ENCODE measurements around the gene DHX29. TPM values are rescaled to one million over a fixed set of nuclear protein-coding genes. Genes with fewer than 3 reads are reported as not detected.

DHX29 gene, protein sequence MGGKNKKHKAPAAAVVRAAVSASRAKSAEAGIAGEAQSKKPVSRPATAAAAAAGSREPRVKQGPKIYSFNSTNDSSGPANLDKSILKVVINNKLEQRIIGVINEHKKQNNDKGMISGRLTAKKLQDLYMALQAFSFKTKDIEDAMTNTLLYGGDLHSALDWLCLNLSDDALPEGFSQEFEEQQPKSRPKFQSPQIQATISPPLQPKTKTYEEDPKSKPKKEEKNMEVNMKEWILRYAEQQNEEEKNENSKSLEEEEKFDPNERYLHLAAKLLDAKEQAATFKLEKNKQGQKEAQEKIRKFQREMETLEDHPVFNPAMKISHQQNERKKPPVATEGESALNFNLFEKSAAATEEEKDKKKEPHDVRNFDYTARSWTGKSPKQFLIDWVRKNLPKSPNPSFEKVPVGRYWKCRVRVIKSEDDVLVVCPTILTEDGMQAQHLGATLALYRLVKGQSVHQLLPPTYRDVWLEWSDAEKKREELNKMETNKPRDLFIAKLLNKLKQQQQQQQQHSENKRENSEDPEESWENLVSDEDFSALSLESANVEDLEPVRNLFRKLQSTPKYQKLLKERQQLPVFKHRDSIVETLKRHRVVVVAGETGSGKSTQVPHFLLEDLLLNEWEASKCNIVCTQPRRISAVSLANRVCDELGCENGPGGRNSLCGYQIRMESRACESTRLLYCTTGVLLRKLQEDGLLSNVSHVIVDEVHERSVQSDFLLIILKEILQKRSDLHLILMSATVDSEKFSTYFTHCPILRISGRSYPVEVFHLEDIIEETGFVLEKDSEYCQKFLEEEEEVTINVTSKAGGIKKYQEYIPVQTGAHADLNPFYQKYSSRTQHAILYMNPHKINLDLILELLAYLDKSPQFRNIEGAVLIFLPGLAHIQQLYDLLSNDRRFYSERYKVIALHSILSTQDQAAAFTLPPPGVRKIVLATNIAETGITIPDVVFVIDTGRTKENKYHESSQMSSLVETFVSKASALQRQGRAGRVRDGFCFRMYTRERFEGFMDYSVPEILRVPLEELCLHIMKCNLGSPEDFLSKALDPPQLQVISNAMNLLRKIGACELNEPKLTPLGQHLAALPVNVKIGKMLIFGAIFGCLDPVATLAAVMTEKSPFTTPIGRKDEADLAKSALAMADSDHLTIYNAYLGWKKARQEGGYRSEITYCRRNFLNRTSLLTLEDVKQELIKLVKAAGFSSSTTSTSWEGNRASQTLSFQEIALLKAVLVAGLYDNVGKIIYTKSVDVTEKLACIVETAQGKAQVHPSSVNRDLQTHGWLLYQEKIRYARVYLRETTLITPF (N-terminal part only)
- 21.0 and 21.6 TPM in 2 replicates for polyA plus RNA-seq (2014; cell fraction: cytosol; rRNA removed)
- 22.0 and 30.4 TPM in 2 replicates for polyA plus RNA-seq (2014; cell fraction: nucleus; rRNA removed)

DNA sequence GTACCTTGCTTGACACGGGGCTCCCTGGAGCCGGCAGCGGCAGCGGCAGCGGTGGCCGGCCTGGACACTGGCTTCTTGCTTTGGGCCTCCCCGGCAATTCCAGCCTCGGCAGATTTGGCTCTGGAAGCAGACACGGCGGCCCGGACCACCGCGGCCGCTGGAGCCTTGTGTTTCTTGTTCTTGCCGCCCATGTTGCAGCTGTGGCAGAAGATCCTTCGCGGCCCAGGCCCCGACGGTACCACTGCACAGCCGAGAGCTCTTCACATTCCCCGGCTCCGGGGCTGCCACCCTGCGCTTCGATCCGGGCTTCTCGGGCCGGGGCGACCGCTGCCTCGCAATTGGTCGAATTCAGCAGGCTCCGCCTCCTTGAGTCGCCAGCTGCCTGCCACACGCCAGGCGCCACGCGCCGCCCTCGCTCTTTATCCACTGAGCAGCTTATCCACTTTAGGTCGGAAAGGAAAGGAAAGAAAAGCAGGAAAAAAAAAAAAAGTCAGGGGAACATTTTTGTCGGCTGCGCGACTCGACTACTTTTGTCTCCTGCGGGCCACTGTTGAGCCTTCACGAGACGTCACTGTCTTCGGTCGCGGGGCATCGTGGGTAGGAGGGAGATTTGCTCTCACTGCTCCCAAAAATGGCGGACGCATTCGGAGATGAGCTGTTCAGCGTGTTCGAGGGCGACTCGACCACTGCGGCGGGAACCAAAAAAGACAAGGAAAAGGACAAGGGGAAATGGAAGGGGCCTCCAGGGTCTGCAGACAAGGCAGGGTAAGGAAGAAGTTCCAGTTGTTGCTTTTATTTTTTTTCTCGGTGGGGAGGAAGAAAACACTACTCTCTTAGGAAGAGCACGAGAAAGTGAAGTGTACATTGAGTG is at the start of gene DHX29, which contains the start of gene MTREX:
Gene DHX29 (minus strand): TSS at position 312 of the 871 bp plus-strand sequence. CDS start 121 bp downstream, at position 191.
Gene MTREX (plus strand): TSS at position 607 of the 871 bp plus-strand sequence. CDS start 25 bp downstream, at position 632.
- DNase-seq (ENCODE audit: low spot score): peak; percentile 91

DNA sequence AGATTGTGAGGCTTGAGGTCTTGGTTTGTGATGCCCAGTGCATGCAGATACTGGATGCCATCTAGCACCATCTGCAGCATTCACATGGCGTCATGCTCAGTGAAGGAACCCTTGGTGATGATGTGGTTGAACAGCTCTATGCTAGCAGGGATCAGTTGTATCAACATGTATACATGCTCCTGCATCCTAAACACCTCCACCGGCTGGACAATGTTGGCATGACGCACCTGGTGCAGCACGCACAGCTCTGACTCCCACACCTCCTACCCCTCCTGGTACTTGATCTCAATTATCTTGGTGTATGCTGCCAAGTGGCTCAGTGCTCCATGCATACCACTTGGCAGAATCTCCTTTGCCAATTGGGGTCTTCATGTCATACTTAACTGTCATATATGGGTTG is 49.4 kb upstream of the DHX29 start:
- DNase-seq (ENCODE audit: low spot score): no peak

DNA sequence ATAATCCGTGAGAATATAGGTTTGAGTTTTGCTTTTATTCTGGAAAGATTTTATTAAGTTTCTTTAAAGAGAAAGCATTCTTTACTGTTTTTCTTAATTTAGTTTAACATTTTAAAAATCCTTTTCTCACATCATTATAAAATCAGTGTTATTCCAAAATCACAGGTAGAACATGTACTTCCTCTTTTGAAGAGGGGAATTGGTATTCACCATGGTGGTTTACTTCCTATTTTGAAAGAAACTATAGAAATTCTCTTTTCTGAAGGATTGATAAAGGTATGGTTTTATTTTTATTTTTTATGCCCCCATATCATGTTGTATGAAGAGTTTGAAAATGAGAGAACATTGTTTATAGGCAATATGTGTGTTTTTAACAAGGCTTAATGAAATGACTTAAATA is 43.3 kb upstream of the DHX29 start:
- no peak for DNase-seq (ENCODE audit: low spot score)

DNA sequence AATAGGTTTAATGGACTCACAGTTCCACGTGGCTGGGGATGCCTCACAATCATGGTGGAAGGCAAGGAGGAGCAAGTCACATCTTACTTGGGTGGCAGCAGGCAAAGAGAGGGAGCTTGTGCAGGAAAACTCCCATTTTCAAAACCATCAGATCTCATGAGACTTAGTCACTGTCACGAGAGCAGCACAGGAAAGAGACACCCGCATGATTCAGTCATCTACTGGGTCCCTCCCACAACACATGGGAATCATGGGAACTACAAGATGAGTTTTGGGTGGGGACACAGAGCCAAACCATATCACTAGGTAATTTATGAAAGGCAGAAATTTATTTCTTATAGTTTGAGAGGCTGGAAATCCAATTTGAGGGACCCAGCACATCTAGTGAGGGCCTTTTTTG is 40.3 kb upstream of the DHX29 start:
- DNase-seq (ENCODE audit: low spot score): no peak

DNA sequence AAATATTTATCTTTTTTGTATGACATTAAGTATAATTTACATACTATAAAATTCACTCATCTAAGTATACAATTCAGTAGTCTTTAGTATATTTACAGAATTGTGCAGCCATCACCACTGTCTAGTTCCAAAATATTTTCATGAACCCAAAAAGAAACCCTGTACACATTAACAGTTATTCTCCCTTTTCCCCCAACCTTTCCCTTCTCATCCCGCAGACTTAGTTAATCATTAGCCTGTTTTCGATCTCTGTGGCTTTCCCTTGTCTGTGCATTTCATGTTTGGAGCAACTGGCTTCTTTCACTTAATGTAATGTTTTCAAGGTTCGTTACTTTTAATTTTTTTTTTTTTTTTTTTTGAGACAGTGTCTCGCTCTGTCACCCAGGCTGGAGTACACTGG is 37.8 kb upstream of the DHX29 start:
- DNase-seq (ENCODE audit: low spot score): no peak

DNA sequence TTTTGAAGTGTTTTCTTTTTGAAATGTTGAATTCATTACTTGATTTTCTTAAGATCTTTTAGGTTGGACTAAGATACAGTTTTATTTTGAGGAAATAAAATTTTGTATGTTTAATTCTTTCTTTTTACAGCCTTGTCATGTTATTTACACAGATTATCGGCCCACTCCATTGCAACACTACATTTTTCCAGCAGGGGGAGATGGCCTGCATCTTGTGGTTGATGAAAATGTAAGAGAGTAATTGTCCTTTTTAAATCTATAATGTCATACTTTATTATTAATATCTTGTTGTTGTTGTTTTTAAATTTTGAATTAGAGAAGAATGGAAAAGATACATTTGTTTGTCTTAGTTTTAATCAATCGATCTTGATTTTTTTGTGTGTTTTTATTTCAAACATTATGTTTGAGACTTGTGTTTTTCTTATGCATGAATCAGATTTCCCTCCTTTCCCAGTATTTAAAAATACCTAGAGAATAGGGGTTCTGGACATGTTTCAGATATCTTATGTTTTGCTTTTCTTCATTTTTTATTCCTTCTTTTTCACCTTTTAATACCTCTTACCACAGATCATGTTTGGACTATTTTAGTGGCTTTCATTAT is 37.0 kb upstream of the DHX29 start:
- peak; percentile 46 for DNase-seq (ENCODE audit: low spot score)

DNA sequence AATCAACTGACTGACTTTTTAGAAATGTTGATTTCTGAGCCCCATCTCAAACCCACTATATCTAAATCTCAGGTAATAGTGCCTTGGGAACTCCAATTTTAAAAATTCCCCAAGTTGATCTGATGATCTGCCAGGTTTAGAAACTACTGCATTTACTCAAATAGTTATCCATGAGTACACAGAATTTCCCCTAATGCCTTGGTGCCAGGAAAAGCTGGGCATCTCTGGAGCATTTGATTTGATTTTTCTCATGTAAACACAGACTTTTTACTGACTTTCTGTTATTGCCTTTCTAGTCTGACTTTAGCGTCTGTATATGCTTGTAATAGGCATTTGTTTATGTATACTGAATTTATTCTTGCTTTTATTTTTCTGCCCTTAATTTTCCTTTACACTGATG is 36.1 kb upstream of the DHX29 start:
- DNase-seq (ENCODE audit: low spot score): no peak

DNA sequence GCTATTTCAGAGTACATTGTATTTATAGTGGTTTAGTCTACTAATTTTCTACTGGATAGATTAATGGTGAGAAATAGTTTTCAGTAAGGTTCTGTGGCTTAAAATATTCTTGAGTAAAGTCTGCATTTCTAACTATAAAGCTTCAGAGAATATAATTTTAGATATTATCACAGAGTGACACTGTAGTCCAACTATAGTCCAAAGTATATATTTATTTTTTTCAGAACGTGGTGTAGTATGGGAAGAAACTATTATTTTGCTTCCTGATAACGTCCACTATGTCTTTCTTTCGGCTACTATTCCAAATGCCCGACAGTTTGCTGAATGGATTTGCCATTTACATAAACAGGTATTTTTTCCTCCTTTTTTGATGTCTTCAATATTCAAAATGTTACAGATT is 35.6 kb upstream of the DHX29 start:
- DNase-seq (ENCODE audit: low spot score): no peak

DNA sequence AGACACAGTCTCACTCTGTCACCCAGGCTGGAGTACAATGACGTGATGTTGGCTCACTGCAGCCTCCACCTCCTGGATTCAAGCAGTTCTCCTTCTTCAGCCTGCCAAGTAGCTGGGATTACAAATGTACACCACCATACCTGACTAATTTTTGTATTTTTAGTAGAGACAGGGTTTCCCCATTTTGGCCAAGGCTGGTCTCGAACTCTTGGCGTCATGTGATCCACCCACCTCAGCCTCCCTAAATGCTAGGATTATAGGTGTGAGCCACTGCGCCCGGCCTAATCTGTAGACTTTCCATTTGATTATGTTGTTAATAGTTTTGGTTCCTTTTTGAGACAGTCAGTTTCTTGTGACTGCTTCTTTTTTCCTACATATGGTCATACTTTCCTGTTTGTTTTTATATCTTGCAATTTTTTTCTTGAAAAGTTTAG is 31.3 kb upstream of the DHX29 start:
- DNase-seq (ENCODE audit: low spot score): no peak

DNA sequence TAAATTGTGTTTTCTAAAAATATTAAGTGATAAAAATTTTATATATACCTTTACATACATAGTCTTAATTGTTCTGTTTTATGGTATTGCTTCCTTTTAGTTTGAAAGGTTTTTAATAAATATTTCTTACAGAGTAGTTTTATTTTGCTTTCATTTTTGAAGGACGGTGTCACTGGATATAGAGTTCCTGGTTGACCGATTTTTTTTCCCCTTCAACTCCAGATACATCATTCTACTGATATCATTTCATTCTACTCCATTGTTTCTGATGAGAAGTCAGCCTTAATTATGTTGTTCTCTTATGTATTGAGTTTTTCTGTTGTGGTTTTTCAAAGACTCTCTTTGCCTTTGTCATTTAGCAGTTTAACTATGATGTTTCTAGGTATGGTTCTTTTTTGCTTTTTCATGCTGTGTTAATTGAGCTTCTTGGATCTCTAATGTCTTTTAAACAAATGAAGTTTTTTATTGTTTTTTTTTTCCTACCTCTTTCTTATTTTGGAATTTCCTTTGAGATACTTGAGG is 30.7 kb upstream of the DHX29 start:
- DNase-seq (ENCODE audit: low spot score): no peak

DNA sequence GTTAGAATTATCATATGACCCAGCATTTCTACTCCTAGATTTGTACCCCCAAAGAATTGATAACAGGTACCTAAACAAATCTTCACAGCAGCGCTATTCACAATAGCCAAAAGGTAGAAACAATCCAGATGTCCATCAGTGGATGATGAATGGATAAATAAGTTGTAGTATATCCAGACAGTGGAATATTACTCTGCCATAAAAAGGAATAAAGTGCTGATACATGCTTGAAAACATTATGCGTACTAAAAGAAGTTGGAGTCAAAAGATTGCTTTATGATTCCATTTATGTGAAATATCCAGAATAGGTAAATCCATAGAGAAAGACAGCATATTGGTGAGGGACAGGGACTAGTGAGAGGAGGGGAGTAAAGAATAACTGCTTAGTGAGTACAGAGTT is 26.3 kb upstream of the DHX29 start:
- DNase-seq (ENCODE audit: low spot score): no peak

DNA sequence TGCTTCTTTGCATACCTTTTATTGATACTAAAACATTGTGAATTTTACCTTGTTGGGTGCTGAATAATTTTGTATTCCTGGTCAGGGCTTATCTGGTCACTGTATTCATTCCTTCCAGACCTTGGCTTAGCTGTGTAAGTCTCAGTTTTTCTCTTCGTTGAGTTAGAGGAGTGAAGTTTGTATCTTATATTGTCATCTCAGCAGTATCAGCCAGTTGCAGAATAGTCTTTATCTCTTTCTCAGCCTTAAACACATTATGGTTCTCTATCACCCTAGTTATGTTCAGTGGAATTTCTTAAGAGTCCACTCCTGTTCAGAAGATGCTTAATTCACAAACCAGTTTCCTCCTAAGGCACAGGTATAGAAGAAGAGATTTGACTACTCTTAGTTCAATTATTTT is 25.5 kb upstream of the DHX29 start:
- no peak for DNase-seq (ENCODE audit: low spot score)

DNA sequence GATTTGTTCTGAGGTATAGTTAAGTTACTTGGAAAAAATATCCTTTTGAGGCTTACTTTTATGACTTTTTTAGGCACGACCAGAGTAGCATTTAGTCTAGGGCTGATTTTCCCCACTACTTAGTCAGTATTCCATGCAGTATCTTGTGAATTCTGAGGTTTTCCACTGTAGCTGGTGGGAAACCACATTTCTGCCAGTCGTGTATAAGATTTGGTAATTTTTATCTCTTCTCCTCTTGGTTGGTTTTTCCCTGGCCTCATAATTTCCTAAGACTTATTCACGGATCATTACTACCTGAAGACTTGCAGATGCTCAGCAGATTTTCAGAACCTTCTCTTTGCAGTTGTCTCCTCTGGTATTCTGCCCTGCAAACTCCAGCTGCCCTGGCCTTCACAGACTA is 23.8 kb upstream of the DHX29 start:
- DNase-seq (ENCODE audit: low spot score): no peak

DNA sequence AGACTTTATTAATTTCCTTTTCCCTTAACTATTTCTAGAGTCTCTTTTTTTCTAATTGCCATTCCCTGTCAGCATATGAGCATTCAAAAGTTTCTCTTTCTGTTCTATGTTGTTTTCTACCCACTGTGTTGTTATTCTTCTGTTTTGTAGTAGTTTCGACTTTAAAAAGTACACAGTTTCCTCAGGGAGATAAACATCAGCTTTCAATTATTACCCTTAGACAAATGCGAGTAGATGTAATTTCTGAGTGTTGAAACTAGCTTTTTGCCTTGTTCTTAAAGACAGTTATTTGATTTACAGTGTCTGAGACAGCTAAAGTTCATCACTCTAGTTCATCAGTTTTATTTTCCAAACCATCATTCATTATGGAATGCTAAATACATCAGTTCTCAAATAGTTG is 19.8 kb upstream of the DHX29 start:
- no peak for DNase-seq (ENCODE audit: low spot score)

DNA sequence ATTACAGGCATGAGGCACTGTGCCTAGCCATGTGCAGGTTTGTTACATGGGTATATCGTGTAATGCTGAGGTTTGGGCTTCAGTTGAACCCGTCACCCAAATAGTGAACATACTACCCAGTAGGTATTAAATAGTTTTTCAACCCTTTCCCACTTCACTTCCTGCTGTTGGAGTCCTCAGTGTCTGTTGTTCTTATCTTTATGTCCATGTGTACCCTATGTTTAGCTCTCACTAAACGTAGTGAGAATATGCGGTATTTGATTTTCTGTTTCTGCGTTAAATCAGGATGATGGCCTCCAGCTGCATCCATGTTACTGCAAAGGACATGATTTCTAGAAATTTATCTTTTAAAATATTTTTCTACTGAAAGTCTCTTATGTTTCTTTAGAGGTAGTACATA is 18.1 kb upstream of the DHX29 start:
- no peak for DNase-seq (ENCODE audit: low spot score)

DNA sequence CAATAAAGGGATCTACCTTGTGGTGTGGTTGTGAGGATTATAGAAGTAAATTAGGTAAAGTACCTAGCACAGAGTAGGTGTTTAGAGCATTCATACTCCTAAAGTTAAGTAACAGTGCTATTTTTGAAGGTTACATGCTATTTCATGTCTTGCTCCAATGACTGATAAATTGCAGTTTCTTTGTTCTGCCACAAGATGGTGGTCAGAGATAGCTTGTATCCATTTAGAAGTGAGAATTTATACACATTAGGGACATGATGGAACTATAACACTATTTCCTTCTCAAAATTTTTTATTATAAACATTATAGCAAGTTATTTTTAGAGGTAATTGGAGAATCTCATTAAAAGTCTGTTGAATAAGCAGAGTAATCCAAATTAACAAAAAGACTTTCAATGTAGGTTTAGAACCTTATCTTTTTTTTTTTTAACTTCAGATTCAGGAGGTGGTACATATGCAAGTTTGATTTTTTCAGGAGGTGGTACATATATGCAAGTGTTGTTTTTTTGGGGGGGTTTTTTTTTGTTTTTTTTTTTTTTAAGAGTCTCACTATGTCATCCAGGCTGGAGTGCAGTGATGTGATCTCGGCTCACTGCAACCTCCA is 17.4 kb upstream of the DHX29 start:
- peak; percentile 31 for DNase-seq (ENCODE audit: low spot score)

DNA sequence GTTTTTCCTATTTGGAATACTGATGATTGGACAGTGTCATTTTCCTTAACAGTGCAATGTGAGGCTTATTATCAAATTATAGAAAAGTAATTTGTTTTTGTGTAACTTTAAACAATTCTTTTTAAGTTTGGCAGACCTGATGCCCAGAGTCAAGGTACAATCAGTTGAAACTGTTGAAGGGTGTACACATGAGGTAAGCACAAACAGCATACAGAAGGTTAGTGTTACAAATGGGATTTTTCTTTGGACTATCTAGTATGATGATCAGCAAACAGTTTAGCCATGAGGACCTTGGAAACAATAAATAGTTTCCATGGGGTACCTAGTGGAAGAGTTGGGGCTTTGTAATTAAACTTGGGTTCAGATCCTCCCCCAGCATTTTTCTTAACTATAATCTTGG is 16.5 kb upstream of the DHX29 start:
- DNase-seq (ENCODE audit: low spot score): no peak

DNA sequence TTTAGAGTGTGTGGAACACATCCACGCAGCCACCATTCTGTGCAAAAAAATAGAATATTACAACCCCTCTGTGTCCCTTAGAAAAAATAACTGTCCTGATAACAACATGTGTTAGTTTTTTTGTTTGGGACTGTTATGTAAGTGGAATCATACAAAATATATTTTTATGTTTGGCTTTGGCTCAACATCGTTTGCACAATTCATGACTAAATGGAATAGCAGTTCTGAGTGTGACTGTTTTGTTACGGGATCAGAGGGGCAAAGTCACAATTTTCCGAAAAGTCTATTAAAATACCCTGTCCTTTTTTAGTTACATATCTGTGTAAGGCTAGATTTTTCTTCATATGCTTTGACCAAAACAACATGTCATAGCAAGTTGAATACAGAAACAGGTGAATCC is 13.1 kb upstream of the DHX29 start:
- DNase-seq (ENCODE audit: low spot score): no peak

DNA sequence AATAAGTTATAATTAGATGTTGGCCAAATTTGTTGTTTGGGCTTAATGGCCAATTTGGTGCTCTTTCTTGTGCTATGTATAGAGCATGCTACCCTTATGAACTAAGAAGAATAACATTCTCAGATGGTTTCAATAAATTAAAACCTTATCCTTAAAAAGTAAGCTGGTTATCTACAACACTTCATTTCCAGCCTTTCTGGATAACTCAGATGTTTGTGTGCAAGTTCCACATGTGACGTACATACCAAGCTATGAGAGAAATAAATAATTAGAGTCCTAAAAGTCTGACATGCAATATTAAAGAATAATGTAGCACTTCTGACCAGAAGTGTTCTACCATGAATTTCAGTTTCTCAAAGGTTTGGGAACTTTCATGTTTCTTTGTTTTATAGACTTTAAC is 12.0 kb upstream of the DHX29 start:
- DNase-seq (ENCODE audit: low spot score): no peak
